H9 (cell line): ENCODE results near the gene C13orf42. TPM values are rescaled to one million over a fixed set of nuclear protein-coding genes. Genes with fewer than 3 reads are reported as not detected.

Experiments used
- DNase-seq: peaks from one replicate; pipeline ENCODE4 v3.0.0-alpha.2; 2017
- H2AFZ ChIP-seq: one replicate; pipeline ENCODE4 v1.6.1; 2013; ENCODE audit warnings: mild to moderate bottlenecking, low read length, control low read depth, moderate library complexity
- H2AK5ac ChIP-seq: 2 replicates; pipeline ENCODE4 v1.6.1; 2013; ENCODE audit warnings: low read length, control low read depth, mixed read lengths; ENCODE audit not compliant: insufficient read length
- H2BK120ac ChIP-seq: one replicate; pipeline ENCODE4 v1.6.1; 2013; ENCODE audit warnings: low read depth, mild to moderate bottlenecking, low read length, control low read depth, inconsistent platforms; ENCODE audit not compliant: poor library complexity, severe bottlenecking
- H2BK12ac ChIP-seq: 2 replicates; pipeline ENCODE4 v1.6.1; 2013; ENCODE audit warnings: low read length, control low read depth, mixed read lengths, low read depth; ENCODE audit not compliant: insufficient read length
- H2BK15ac ChIP-seq: 2 replicates; pipeline ENCODE4 v1.6.1; 2013; ENCODE audit warnings: low read depth, low read length, control low read depth
- H2BK20ac ChIP-seq: one replicate; pipeline ENCODE4 v1.6.1; 2013; ENCODE audit warnings: low read depth, mild to moderate bottlenecking, low read length, control low read depth, inconsistent platforms; ENCODE audit not compliant: poor library complexity, severe bottlenecking
- H2BK5ac ChIP-seq: 2 replicates; pipeline ENCODE4 v1.6.1; 2013; ENCODE audit warnings: low read length, control low read depth, mixed read lengths; ENCODE audit not compliant: insufficient read length
- H3K14ac ChIP-seq: 2 replicates; pipeline ENCODE4 v1.6.1; 2013; ENCODE audit warnings: low read length, control low read depth; ENCODE audit not compliant: insufficient read depth
- H3K18ac ChIP-seq: 2 replicates; pipeline ENCODE4 v1.6.1; 2013; ENCODE audit warnings: low read depth, mild to moderate bottlenecking, mixed read lengths, low read length, control low read depth; ENCODE audit not compliant: insufficient read length
- H3K23ac ChIP-seq: 2 replicates; pipeline ENCODE4 v1.6.1; 2013; ENCODE audit warnings: low read length, control low read depth, mixed read lengths, low read depth; ENCODE audit not compliant: insufficient read length
- H3K23me2 ChIP-seq: 2 replicates; pipeline ENCODE4 v1.6.1; 2013; ENCODE audit warnings: low read depth, mild to moderate bottlenecking, mixed read lengths, low read length, control low read depth; ENCODE audit not compliant: insufficient read length, poor library complexity, severe bottlenecking
- H3K27ac ChIP-seq: 2 replicates; pipeline ENCODE4 v1.5.1; 2013; ENCODE audit warnings: low read length, control low read depth, mixed read lengths, low read depth; ENCODE audit not compliant: insufficient read length
- H3K27me3 ChIP-seq: 2 replicates; pipeline ENCODE4 v1.6.1; 2013; ENCODE audit warnings: low read length, control low read depth, inconsistent platforms; ENCODE audit not compliant: insufficient read depth
- H3K4ac ChIP-seq: 2 replicates; pipeline ENCODE4 v1.6.1; 2013; ENCODE audit warnings: low read depth, mild to moderate bottlenecking, control low read depth, inconsistent platforms, low read length, moderate library complexity
- H3K4me1 ChIP-seq: 2 replicates; pipeline ENCODE4 v1.6.1; 2013; ENCODE audit warnings: low read length, control low read depth, inconsistent platforms; ENCODE audit not compliant: insufficient read depth
- H3K4me2 ChIP-seq: 2 replicates; pipeline ENCODE4 v1.6.1; 2013; ENCODE audit warnings: low read length, control low read depth, mixed read lengths; ENCODE audit not compliant: insufficient read length, insufficient read depth
- H3K56ac ChIP-seq: 2 replicates; pipeline ENCODE4 v1.6.1; 2013; ENCODE audit warnings: low read depth, mild to moderate bottlenecking, mixed read lengths, low read length, control low read depth; ENCODE audit not compliant: insufficient read length
- H3K79me1 ChIP-seq: 2 replicates; pipeline ENCODE4 v1.6.1; 2013; ENCODE audit warnings: low read depth, mild to moderate bottlenecking, moderate library complexity, low read length, control low read depth, inconsistent platforms; ENCODE audit not compliant: insufficient read depth, poor library complexity, severe bottlenecking
- H3K79me2 ChIP-seq: 2 replicates; pipeline ENCODE4 v1.6.1; 2013; ENCODE audit warnings: low read length, control low read depth, inconsistent platforms; ENCODE audit not compliant: insufficient read depth
- H3K9ac ChIP-seq: 2 replicates; pipeline ENCODE4 v1.6.1; 2013; ENCODE audit warnings: low read length, control low read depth, mixed read lengths; ENCODE audit not compliant: insufficient read length; ENCODE audit errors: extremely low read depth
- H3K9me3 ChIP-seq: one replicate; pipeline ENCODE4 v1.6.1; 2013; ENCODE audit warnings: low read depth, low read length, inconsistent platforms; ENCODE audit not compliant: control insufficient read depth
- H3T11ph ChIP-seq: one replicate; pipeline ENCODE4 v1.6.1; 2013; ENCODE audit warnings: mild to moderate bottlenecking, low read length, control low read depth, inconsistent platforms
- H4K20me1 ChIP-seq: one replicate; pipeline ENCODE4 v1.6.1; 2013; ENCODE audit not compliant: control insufficient read depth, insufficient read length, insufficient read depth
- H4K5ac ChIP-seq: 2 replicates; pipeline ENCODE4 v1.6.1; 2013; ENCODE audit warnings: low read depth, mild to moderate bottlenecking, mixed read lengths, low read length, control low read depth; ENCODE audit not compliant: insufficient read length
- H4K8ac ChIP-seq: replicated peaks from 2 replicates; pipeline ENCODE4 v1.6.1; 2013; ENCODE audit warnings: low read length, control low read depth, mixed read lengths, low read depth; ENCODE audit not compliant: insufficient read length
- H4K91ac ChIP-seq: 2 replicates; pipeline ENCODE4 v1.6.1; 2013; ENCODE audit warnings: low read depth, mild to moderate bottlenecking, moderate library complexity, mixed read lengths, low read length, control low read depth; ENCODE audit not compliant: insufficient read length
- H3K27ac Mint-ChIP-seq, 3 experiments: 2 replicates in 2 of 3; 3 replicates in 1 of 3; pipeline ENCODE4 v1.8.0; 2020 to 2021; ENCODE audit warnings: mixed read lengths in 3 of 3, mild to moderate bottlenecking in 1 of 3, moderate library complexity in 1 of 3
- H3K27me3 Mint-ChIP-seq: 2 replicates; pipeline ENCODE4 v1.8.0; 2021; ENCODE audit warnings: low read depth, mild to moderate bottlenecking, moderate library complexity, mixed read lengths
- H3K36me3 Mint-ChIP-seq, 3 experiments: 2 replicates in 2 of 3; 3 replicates in 1 of 3; pipeline ENCODE4 v1.8.0; 2020 to 2021; ENCODE audit warnings: low read depth in 3 of 3, mixed read lengths in 3 of 3; ENCODE audit not compliant: insufficient read depth in 1 of 3
- H3K4me1 Mint-ChIP-seq, 2 experiments: 2 replicates each; pipeline ENCODE4 v1.8.0; 2020; ENCODE audit warnings: mixed read lengths in 2 of 2
- H3K4me3 Mint-ChIP-seq, 2 experiments: 2 replicates in 1 of 2; 3 replicates in 1 of 2; pipeline ENCODE4 v1.8.0; 2020 to 2021; ENCODE audit warnings: mild to moderate bottlenecking in 2 of 2, mixed read lengths in 2 of 2, moderate library complexity in 1 of 2
- H3K9me3 Mint-ChIP-seq, 2 experiments: 2 replicates in 1 of 2; 3 replicates in 1 of 2; pipeline ENCODE4 v1.8.0; 2020; ENCODE audit warnings: mild to moderate bottlenecking in 2 of 2, mixed read lengths in 2 of 2, moderate library complexity in 1 of 2
- WGBS: extraction: QIAGEN DNeasy Blood & Tissue Kit; methylation state at CpG from one replicate; pipeline ENCODE4 v1.1.7; 2013; ENCODE audit warnings: missing lambda C conversion rate, low lambda C conversion rate, mixed read lengths; ENCODE audit not compliant: insufficient read length; ENCODE audit errors: extremely low coverage; 5-methylcytosine and 5-hydroxymethylcytosine counted together
- total RNA-seq: library from RNA; stranded (reverse); gene quantifications from 2 replicates; pipeline ENCODE4 v1.2.1, GENCODE V29; 2021
- TF ChIP-seq, protein P1 (sequence below): fragments of 200-600 bp; sonication (generic); conservative IDR thresholded peaks from 3 replicates; pipeline ENCODE4 v1.8.0; 2021; ENCODE audit warnings: antibody characterized with exemption, mild to moderate bottlenecking

C13orf42 gene
- total RNA-seq, 1 experiment from 2014 or later, result 16.5 TPM

- no CpG with 5 or more reads among the region's 5 CpGs for WGBS
- H3K56ac ChIP-seq, result no peak overlapping the region
- peaks cover 0 to 2% of the 10 kb centered on the region in 2 experiments; a peak in 2 of 5 replicates for H3K9me3 Mint-ChIP-seq
Observed at GRCh38 chr13:51068501-51068900, 42.6 kb downstream of the C13orf42 start.

More at GRCh38 chr13:51068501-51068900, 42.6 kb downstream of the C13orf42 start:
- H3K9me3 ChIP-seq, result no peaks in the 10 kb centered on the region
- Mint-ChIP-seq H3K36me3 (no peaks in the 10 kb centered on the region), H3K4me1 (peaks cover 11 to 18% of the 10 kb centered on the region in 2 experiments), H3K27ac (no peak overlapping the region), H3K27me3 (peaks cover 9% of the 10 kb centered on the region; the same call in 1 of the 2 replicates), H3K4me3 (no peak overlapping the region)
- no peak overlapping the region for H2BK15ac ChIP-seq
- H3K27ac ChIP-seq, result no peak overlapping the region
- no peak overlapping the region for H2AK5ac ChIP-seq
- H3K14ac ChIP-seq, result no peak overlapping the region; the same call in 1 of the 2 replicates
- H3T11ph ChIP-seq, result no peak overlapping the region
- no peak overlapping the region for H2AFZ ChIP-seq
- no peaks in the 10 kb centered on the region for H3K27me3 ChIP-seq
- no peak overlapping the region for H3K4me2 ChIP-seq
- no peaks in the 10 kb centered on the region for H3K23me2 ChIP-seq
- no peak overlapping the region for H3K23ac ChIP-seq
- TF ChIP-seq, protein P1, sequence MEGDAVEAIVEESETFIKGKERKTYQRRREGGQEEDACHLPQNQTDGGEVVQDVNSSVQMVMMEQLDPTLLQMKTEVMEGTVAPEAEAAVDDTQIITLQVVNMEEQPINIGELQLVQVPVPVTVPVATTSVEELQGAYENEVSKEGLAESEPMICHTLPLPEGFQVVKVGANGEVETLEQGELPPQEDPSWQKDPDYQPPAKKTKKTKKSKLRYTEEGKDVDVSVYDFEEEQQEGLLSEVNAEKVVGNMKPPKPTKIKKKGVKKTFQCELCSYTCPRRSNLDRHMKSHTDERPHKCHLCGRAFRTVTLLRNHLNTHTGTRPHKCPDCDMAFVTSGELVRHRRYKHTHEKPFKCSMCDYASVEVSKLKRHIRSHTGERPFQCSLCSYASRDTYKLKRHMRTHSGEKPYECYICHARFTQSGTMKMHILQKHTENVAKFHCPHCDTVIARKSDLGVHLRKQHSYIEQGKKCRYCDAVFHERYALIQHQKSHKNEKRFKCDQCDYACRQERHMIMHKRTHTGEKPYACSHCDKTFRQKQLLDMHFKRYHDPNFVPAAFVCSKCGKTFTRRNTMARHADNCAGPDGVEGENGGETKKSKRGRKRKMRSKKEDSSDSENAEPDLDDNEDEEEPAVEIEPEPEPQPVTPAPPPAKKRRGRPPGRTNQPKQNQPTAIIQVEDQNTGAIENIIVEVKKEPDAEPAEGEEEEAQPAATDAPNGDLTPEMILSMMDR, result no peak
- no peaks in the 10 kb centered on the region for H4K20me1 ChIP-seq
- DNase-seq, result no peak
- no peak overlapping the region for H3K9ac ChIP-seq
- H2BK5ac ChIP-seq, result no peak overlapping the region
- no peak overlapping the region for H2BK20ac ChIP-seq
- no peak overlapping the region for H4K5ac ChIP-seq
- H3K79me2 ChIP-seq, result no peaks in the 10 kb centered on the region
- H3K4me1 ChIP-seq, result no peaks in the 10 kb centered on the region
- H4K91ac ChIP-seq, result no peak overlapping the region
- H4K8ac ChIP-seq, result no peak overlapping the region
- H3K18ac ChIP-seq, result no peak overlapping the region
- no peak overlapping the region for H3K4ac ChIP-seq
- H2BK12ac ChIP-seq, result no peak overlapping the region
- no peak overlapping the region for H2BK120ac ChIP-seq
- no peaks in the 10 kb centered on the region for H3K79me1 ChIP-seq
